Left lung (tissue), 10 donors: Measurements from ENCODE around the gene HMX1. TPM values are rescaled to one million over a fixed set of nuclear protein-coding genes. Genes with fewer than 3 reads are reported as not detected.
A peak's percentile ranks its signal among the peaks of the same experiment; 100 is the strongest.

ENCODE experiments used
- ATAC-seq: fragments of 200-7000 bp; cut with Tn5 transposase; one replicate; pipeline ENCODE4 v1.9.1; 2020; ENCODE audit warnings: moderate library complexity
- DNase-seq, 4 donors: peaks; one replicate each; pipeline ENCODE4 v3.0.0-alpha.2; 2013 to 2020
- H3K27ac ChIP-seq, 2 donors: fragments of 200-600 bp; sonication (generic) in 1 of 2; one replicate each; pipeline versions ENCODE4 v1.5.0 to v1.8.0; 2020 to 2021
- H3K27me3 ChIP-seq, 2 donors: fragments of 200-600 bp; sonication (generic) in 1 of 2; one replicate each; pipeline versions ENCODE4 v1.5.0 to v1.8.0; 2020 to 2021
- H3K36me3 ChIP-seq, 2 donors: fragments of 200-600 bp; sonication (generic) in 1 of 2; one replicate each; pipeline versions ENCODE4 v1.5.0 to v1.8.0; 2020 to 2021
- H3K4me1 ChIP-seq, 2 donors: fragments of 200-600 bp; one replicate each; pipeline ENCODE4 v1.8.0; 2021
- H3K4me3 ChIP-seq, 2 donors: fragments of 200-600 bp; sonication (generic) in 1 of 2; one replicate each; pipeline versions ENCODE4 v1.5.0 to v1.8.0; 2020 to 2021; ENCODE audit warnings: mild to moderate bottlenecking in 1 of 2
- H3K9me3 ChIP-seq, 2 donors: fragments of 200-600 bp; sonication (generic) in 1 of 2; one replicate each; pipeline versions ENCODE4 v1.5.0 to v1.8.0; 2020 to 2021
- intact Hi-C, 2 donors: fragments of 100-400 bp; cut with DNase I; formaldehyde crosslinking; loops; one replicate each; pipeline versions ENCODE4 v1.11.2 to v1.14.2; 2022
- polyA plus RNA-seq, 6 donors: library from polyadenylated mRNA; unstranded; fragments of 120-200 nt; gene quantifications; one replicate each; pipeline ENCODE4 v1.2.1, GENCODE V29; 2013; ENCODE audit not compliant: insufficient read length in 6 of 6
- total RNA-seq, 2 donors: library from RNA; stranded (reverse); fragmentation: NEBNext Ultra II Directional; extraction: Animal tissue kit (Norgen Biotek cat#: 25700); gene quantifications; one replicate each; pipeline ENCODE4 v1.2.1, GENCODE V29; 2021
- TF ChIP-seq, protein P1 (sequence below), 2 donors: fragments of 200-600 bp; sonication (generic) in 1 of 2; IDR thresholded peaks; one replicate each; pipeline versions ENCODE4 v1.5.0 to v1.8.0; 2021; ENCODE audit warnings: antibody characterized with exemption in 2 of 2
- donor health status: DM: no; HTN: yes; CAD: no.
- donor health status: DM: no; HTN: no; CAD: no.

HMX1 gene
- total and polyA plus RNA-seq, 8 donors = not detected

DNA sequence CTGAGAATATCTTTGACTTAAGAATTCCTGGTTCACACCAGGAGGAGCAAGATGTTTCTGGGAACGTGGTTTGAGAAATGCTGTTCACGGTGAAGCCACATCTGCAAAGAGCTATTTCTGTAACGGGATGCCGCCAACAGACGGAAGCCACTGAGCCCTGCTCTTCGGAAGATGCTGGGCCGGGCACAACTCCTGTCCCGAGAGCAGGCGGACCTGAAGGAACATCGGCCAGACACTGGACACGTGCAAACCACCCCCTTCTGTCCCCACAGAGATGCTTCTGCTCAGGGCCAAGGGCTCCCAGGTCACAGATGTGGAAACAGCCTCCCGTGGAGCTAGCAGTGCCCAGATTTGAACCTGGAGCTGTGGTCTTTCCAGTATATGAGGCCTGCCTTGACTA lies 24.3 kb downstream of the HMX1 start:
- Histone ChIP-seq H3K27me3 (peaks cover 0 to 79% of the 10 kb centered on the region in 2 donors), H3K9me3 (no peaks in the 10 kb centered on the region), H3K36me3 (no peaks in the 10 kb centered on the region), H3K27ac (no peak overlapping the region), H3K4me3 (no peak overlapping the region), H3K4me1 (no peaks in the 10 kb centered on the region)
- DNase-seq = peak in 2 of 4 donors; percentile 13 to 24
- intact Hi-C loops = no loop called here
- ATAC-seq = no peak
- TF ChIP-seq, protein P1, sequence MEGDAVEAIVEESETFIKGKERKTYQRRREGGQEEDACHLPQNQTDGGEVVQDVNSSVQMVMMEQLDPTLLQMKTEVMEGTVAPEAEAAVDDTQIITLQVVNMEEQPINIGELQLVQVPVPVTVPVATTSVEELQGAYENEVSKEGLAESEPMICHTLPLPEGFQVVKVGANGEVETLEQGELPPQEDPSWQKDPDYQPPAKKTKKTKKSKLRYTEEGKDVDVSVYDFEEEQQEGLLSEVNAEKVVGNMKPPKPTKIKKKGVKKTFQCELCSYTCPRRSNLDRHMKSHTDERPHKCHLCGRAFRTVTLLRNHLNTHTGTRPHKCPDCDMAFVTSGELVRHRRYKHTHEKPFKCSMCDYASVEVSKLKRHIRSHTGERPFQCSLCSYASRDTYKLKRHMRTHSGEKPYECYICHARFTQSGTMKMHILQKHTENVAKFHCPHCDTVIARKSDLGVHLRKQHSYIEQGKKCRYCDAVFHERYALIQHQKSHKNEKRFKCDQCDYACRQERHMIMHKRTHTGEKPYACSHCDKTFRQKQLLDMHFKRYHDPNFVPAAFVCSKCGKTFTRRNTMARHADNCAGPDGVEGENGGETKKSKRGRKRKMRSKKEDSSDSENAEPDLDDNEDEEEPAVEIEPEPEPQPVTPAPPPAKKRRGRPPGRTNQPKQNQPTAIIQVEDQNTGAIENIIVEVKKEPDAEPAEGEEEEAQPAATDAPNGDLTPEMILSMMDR (IDR thresholded peaks at IDR 0.05) = no peak

DNA sequence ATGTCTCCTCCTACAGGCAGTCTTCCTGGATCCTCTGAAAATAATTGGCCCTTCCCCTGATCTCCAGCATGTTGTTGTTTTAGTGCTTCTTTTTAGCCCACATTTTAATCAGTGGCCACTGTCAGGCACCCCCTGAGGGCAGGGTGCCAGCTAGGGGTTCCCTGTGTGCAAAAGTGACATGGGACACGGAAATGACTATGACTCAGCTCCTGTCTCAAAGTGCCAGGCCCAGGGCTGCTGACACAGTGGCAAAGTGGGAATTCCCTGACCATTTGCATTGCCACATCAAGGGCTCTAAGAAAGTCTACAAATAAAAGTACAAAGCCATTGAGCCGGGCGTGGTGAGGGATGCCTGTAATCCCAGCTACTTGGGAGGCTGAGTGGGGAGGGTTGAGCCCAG lies 24.8 kb downstream of the HMX1 start:
- H3K4me3 ChIP-seq = no peak overlapping the region
- TF ChIP-seq, protein P1 (IDR thresholded peaks at IDR 0.05) = no peak
- peaks cover 0 to 74% of the 10 kb centered on the region in 2 donors for H3K27me3 ChIP-seq
- no peak for ATAC-seq
- peak in 2 of 4 donors; percentile 11 to 42 for DNase-seq
- no peaks in the 10 kb centered on the region for H3K4me1 ChIP-seq
- no peaks in the 10 kb centered on the region for H3K9me3 ChIP-seq
- no peaks in the 10 kb centered on the region for H3K36me3 ChIP-seq
- no peak overlapping the region for H3K27ac ChIP-seq
- intact Hi-C loops = no loop called here

DNA sequence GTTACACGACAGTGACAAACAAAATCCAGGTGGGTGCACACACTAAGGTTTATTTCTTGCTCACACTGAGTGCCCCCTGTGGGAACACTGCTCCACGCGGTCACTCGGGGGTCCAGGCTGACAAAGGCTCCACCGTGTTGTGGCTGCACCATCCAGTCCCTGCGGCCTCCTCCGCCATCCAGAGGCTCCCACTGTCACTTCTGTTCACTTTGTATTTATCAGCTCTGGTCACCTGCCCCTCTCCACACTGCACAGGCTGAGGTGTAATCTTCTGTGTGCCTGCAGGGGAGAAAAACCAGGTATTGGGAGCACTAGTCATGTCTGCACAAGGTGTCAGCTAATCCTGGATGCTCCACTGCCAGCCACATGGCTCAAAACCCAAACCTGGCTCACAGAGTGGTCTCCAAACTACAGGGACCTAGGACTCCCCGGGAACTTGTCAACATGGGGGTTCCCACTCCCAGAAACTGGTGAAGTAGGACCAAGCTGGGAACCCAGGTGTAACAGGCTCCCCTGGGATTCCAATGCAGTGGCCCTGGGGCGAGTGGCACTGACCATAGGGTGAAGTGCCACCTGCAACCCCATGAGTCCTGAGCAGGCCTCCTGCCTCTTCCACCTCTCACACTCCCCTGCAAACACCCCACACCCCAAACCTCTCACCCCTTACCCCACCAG lies 25.5 kb downstream of the HMX1 start:
- Histone ChIP-seq H3K36me3 (no peaks in the 10 kb centered on the region), H3K9me3 (no peaks in the 10 kb centered on the region), H3K27me3 (peaks cover 0 to 68% of the 10 kb centered on the region in 2 donors), H3K4me1 (no peaks in the 10 kb centered on the region), H3K27ac (no peak overlapping the region), H3K4me3 (no peak overlapping the region)
- ATAC-seq (no peak), DNase-seq (peak in 2 of 4 donors; percentile 17 to 45)
- intact Hi-C loops = no loop called here
- TF ChIP-seq, protein P1 (IDR thresholded peaks at IDR 0.05) = no peak

DNA sequence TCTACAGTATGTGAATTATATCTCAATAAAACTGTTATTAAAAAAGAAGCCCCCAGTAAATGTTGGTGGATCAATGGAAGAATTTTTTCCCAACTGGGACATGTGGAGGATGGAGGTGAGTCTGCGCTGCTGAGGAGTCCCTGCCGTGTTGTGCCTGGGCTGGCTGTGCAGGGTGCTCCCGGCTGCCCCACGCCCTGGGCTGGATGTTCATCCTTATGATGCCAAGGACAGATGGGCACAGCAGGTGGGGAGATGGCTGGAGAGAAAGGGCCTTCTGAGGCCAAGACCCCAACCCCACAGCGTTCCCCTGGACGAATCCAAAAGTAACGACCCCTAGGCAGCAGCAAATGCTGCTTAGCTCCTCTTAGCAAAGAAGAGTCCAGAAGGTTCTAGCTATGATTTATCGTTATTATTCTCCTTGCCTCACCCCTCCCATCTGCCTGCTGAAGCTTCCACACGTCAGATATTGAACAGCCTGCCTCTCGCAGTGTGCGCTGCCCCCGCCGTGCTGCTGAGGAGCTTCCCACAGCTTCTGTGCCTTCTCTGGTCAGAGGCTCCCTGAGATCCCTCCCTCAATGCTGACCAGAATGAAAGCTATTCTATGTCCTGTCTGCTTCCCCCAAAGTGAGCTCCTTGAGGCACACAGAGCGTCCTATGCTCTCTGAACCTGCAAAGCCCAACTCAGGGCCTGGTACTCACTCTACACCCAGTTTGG lies 26.5 kb downstream of the HMX1 start:
- no peak overlapping the region for H3K27ac ChIP-seq
- DNase-seq (peak in 2 of 4 donors; percentile 21 to 51), ATAC-seq (no peak)
- intact Hi-C loops = no loop called here
- no peak overlapping the region for H3K4me3 ChIP-seq
- TF ChIP-seq, protein P1 (IDR thresholded peaks at IDR 0.05) = no peak
- H3K27me3 ChIP-seq = peaks cover 0 to 66% of the 10 kb centered on the region in 2 donors
- H3K4me1 ChIP-seq = no peaks in the 10 kb centered on the region
- H3K9me3 ChIP-seq = no peaks in the 10 kb centered on the region
- no peaks in the 10 kb centered on the region for H3K36me3 ChIP-seq

DNA sequence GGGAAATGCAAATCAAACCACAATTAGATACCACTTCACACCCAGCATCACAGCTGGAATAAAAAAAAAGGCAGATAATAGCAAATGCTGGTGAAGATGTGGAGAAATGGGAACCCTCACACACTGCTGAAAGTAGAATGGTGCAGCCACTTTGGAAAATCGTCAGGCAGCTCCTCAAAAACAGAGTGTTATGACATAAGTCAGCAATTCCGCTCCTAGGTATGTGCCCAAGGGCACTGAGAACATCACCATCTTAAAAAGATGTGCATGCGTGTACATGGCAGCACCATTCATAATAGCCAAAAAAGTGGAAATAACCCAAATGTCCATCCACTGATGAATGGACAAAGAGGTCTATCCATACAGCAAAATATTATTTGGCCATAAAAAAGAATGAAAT lies 28.0 kb downstream of the HMX1 start:
- ATAC-seq (no peak), DNase-seq (no peak)
- TF ChIP-seq, protein P1 (IDR thresholded peaks at IDR 0.05) = no peak
- H3K9me3 ChIP-seq = no peaks in the 10 kb centered on the region
- intact Hi-C loops = no loop called here
- no peak overlapping the region for H3K27ac ChIP-seq
- H3K4me3 ChIP-seq = no peak overlapping the region
- H3K27me3 ChIP-seq = peaks cover 0 to 64% of the 10 kb centered on the region in 2 donors
- H3K4me1 ChIP-seq = no peaks in the 10 kb centered on the region
- H3K36me3 ChIP-seq = no peaks in the 10 kb centered on the region
